ENCODE measurements around the gene ECHS1.

ECHS1 gene

GRCh38 chr10:133356549-133357284 lies 16.4 kb downstream of the ECHS1 start:
- no peak for DNase-seq

- DNase-seq, result no peak
These were observed 17.2 kb downstream of the ECHS1 start for GRCh38 chr10:133355991-133356390.

GRCh38 chr10:133355266-133355665 lies 17.9 kb downstream of the ECHS1 start:
- no peak for DNase-seq

GRCh38 chr10:133354672-133355240 lies 18.4 kb downstream of the ECHS1 start:
- no peak for DNase-seq

- DNase-seq, result no peak
These were observed 19.1 kb downstream of the ECHS1 start for GRCh38 chr10:133353988-133354605.

GRCh38 chr10:133353202-133353959 lies 19.8 kb downstream of the ECHS1 start:
- DNase-seq, result no peak

- DNase-seq, result no peak
These were observed 21.5 kb downstream of the ECHS1 start for GRCh38 chr10:133351408-133352318.

GRCh38 chr10:133350950-133351329 lies 22.2 kb downstream of the ECHS1 start:
- DNase-seq, result no peak

- DNase-seq, result no peak
These were observed 22.7 kb downstream of the ECHS1 start for GRCh38 chr10:133350283-133350949.

- DNase-seq, result no peak
These were observed 23.6 kb downstream of the ECHS1 start for GRCh38 chr10:133349577-133350011.

GRCh38 chr10:133349160-133349568 lies 24.0 kb downstream of the ECHS1 start:
- DNase-seq, result no peak

GRCh38 chr10:133347710-133348517 lies 25.2 kb downstream of the ECHS1 start:
- no peak for DNase-seq

- DNase-seq, result no peak
These were observed 26.7 kb downstream of the ECHS1 start for GRCh38 chr10:133346413-133346812.

- DNase-seq, result no peak
These were observed 28.9 kb downstream of the ECHS1 start for GRCh38 chr10:133344236-133344635.

- DNase-seq, result no peak
These were observed 29.6 kb downstream of the ECHS1 start for GRCh38 chr10:133343558-133343957.

GRCh38 chr10:133342942-133343341 lies 30.2 kb downstream of the ECHS1 start:
- DNase-seq, result no peak

GRCh38 chr10:133341983-133342382 lies 31.2 kb downstream of the ECHS1 start:
- no peak for DNase-seq

GRCh38 chr10:133339708-133340380 lies 33.3 kb downstream of the ECHS1 start:
- DNase-seq, result no peak

- no peak for DNase-seq
These were observed 34.8 kb downstream of the ECHS1 start for GRCh38 chr10:133338080-133339071.

Data from activated CD4-positive, alpha-beta T cell treated with anti-CD3 and anti-CD28 coated beads, Interleukin-2, amount 50 U/mL, for 4 hours (primary cell).